Heart left ventricle (tissue), 16 donors: ENCODE measurements around the gene JAK3. TPM values are rescaled to one million over a fixed set of nuclear protein-coding genes. Genes with fewer than 3 reads are reported as not detected.

Experiments
- ATAC-seq, 4 donors: fragments of 200-7000 bp; cut with Tn5 transposase; one replicate each; pipeline ENCODE4 v1.9.1; 2020 to 2022; ENCODE audit warnings: moderate library complexity in 4 of 4, mild to moderate bottlenecking in 3 of 4, moderate number of reproducible peaks in 1 of 4
- DNase-seq, 5 donors: peaks; one replicate each; pipeline ENCODE4 v3.0.0-alpha.2; 2020
- H3K27ac ChIP-seq, 12 donors: fragments of 200-600 bp; sonication (generic) in 4 of 12; one replicate each; pipeline versions ENCODE4 v1.5.0 to v1.8.0; 2016 to 2022; ENCODE audit warnings: mild to moderate bottlenecking in 2 of 12
- H3K27me3 ChIP-seq, 9 donors: fragments of 200-600 bp; sonication (generic) in 2 of 9; one replicate each; pipeline versions ENCODE4 v1.5.1 to v1.8.0; 2016 to 2022; ENCODE audit warnings: mild to moderate bottlenecking in 3 of 9
- H3K36me3 ChIP-seq, 9 donors: fragments of 200-600 bp; sonication (generic) in 2 of 9; one replicate each; pipeline versions ENCODE4 v1.5.0 to v1.8.0; 2018 to 2022; ENCODE audit warnings: mild to moderate bottlenecking in 2 of 9
- H3K4me1 ChIP-seq, 12 donors: fragments of 200-600 bp; sonication (generic) in 4 of 12; one replicate each; pipeline versions ENCODE4 v1.5.0 to v1.8.0; 2016 to 2022; ENCODE audit warnings: mild to moderate bottlenecking in 3 of 12
- H3K4me3 ChIP-seq, 12 donors: fragments of 200-600 bp; sonication (generic) in 4 of 12; one replicate each; pipeline versions ENCODE4 v1.5.0 to v1.8.0; 2017 to 2022; ENCODE audit warnings: mild to moderate bottlenecking in 9 of 12, moderate library complexity in 4 of 12
- H3K9me3 ChIP-seq, 12 donors: fragments of 200-600 bp; sonication (generic) in 4 of 12; one replicate each; pipeline versions ENCODE4 v1.5.0 to v1.8.0; 2016 to 2022; ENCODE audit warnings: mild to moderate bottlenecking in 1 of 12
- CTCF ChIP-seq, 12 donors: fragments of 200-600 bp; sonication (generic) in 4 of 12; IDR thresholded peaks; one replicate each; pipeline versions ENCODE4 v1.5.0 to v1.8.0; 2018 to 2022; ENCODE audit warnings: antibody characterized with exemption in 12 of 12, mild to moderate bottlenecking in 5 of 12
- POLR2A ChIP-seq, 2 donors: fragments of 450-650 bp; IDR thresholded peaks; one replicate each; pipeline ENCODE4 v1.6.1; 2017; ENCODE audit warnings: antibody characterized with exemption in 2 of 2, mild to moderate bottlenecking in 2 of 2, moderate library complexity in 2 of 2
- WGBS, 4 donors: extraction: QIAGEN DNeasy Blood & Tissue Kit in 2 of 4; methylation state at CpG; one replicate each; pipeline versions ENCODE4 v1.1.5 to v1.1.7; 2013 to 2018; 5-methylcytosine and 5-hydroxymethylcytosine counted together
- intact Hi-C, 10 donors: fragments of 100-400 bp; cut with DNase I; formaldehyde crosslinking; loops; one replicate each; pipeline versions ENCODE4 v1.11.1 to v1.14.2; 2022
- polyA plus RNA-seq, 2 donors: library from polyadenylated mRNA; stranded (reverse); fragments of 200-250 nt; gene quantifications; one replicate each; pipeline ENCODE4 v1.2.3, GENCODE V29; 2013
- total RNA-seq, 9 donors: library from RNA; depleted of rRNA in 2 of 9; stranded (reverse); fragments of >200 nt in 2 of 9; fragmentation: NEBNext Ultra II Directional in 3 of 9; extraction: Animal tissue kit (Norgen Biotek cat#: 25700) in 3 of 9; gene quantifications; one replicate each; pipeline versions ENCODE4 v1.1.0 to v1.2.4, GENCODE V29; 2016 to 2023
- donor health status: ischemic (EF 13 %, LVEDD 7.1; RV severe dilation, severe dysfunction).
- donor health status: healthy with polysubstance abuse.
- donor health status: DM: no; HTN: yes; CAD: no.
- donor health status: DM: no; HTN: no; CAD: no.
- donor health status: ischemic (EF 25% LVEDD 6.9; RV normal size, moderate dysfunction).
- donor health status: ischemic (EF 25% LVEDD 5.7; RV mildly dilated, moderate dysfunction).
- donor health status: healthy.
- donor health status: DM: yes; HTN: yes; CAD: no.
- donor health status: ischemic (EF 35%, LVEDD 5.7; RV mildly dilated, moderate dysfunction).
- donor health status: nonischemic (EF 11% LVEDD 7.7; RV severe dilation, severe dysfunction).
- donor health status: DM: yes; HTN: yes; CAD: no.
- donor health status: PGD.
- donor health status: ischemic (EF 29% LVEDD 5.4; RV normal size, mild dysfunction).
- donor health status: nonischemic (EF 23%, LVEDD 6.1; RV moderate dilation, normal function).

JAK3 gene
- total and polyA plus RNA-seq, 11 donors: 0.77 to 29.2 (median 1.8) TPM

GRCh38 chr19:17877696-17878095 lies 29.9 kb upstream of the JAK3 start:
- no peaks in the 10 kb centered on the region for H3K36me3 ChIP-seq
- DNase-seq (no peak), ATAC-seq (no peak)
- intact Hi-C loops: no loop called here
- H3K4me3 ChIP-seq: no peak overlapping the region
- TF ChIP-seq POLR2A (IDR thresholded peaks at IDR 0.05): no peak
- TF ChIP-seq CTCF (IDR thresholded peaks at IDR 0.05): no peak
- WGBS, 4 donors: 88 to 94% (median 90%) methylated on average over 13 to 16 of the region's 16 CpGs
- peaks cover 18 to 55% (median 28%) of the 10 kb centered on the region in 9 donors for H3K27me3 ChIP-seq
- H3K9me3 ChIP-seq: no peaks in the 10 kb centered on the region
- peaks cover 0 to 12% (median under 1%) of the 10 kb centered on the region in 12 donors for H3K4me1 ChIP-seq
- no peak overlapping the region for H3K27ac ChIP-seq

- intact Hi-C loops: loop anchor here in 1 of 10 donors (5.0 kb wide), 1 partner anchor 118 kb away; no protein-coding TSS in a partner anchor
- 84 to 91% (median 88%) methylated on average over 8 to 9 of the region's 9 CpGs for WGBS, 4 donors
- Histone ChIP-seq H3K4me1 (peaks cover 0 to 27% (median 6%) of the 10 kb centered on the region in 12 donors), H3K27me3 (peaks cover 38 to 71% (median 54%) of the 10 kb centered on the region in 9 donors), H3K27ac (no peak overlapping the region), H3K4me3 (no peak overlapping the region), H3K36me3 (no peaks in the 10 kb centered on the region), H3K9me3 (no peaks in the 10 kb centered on the region)
- ATAC-seq (no peak), DNase-seq (no peak)
- TF ChIP-seq CTCF (IDR thresholded peaks at IDR 0.05): no peak
- no peak for TF ChIP-seq POLR2A (IDR thresholded peaks at IDR 0.05)
These were observed 27.0 kb upstream of the JAK3 start for GRCh38 chr19:17874758-17875135.

- no peak for DNase-seq
- H3K27ac ChIP-seq: no peak overlapping the region
- TF ChIP-seq POLR2A (IDR thresholded peaks at IDR 0.05): no peak
- no peak for TF ChIP-seq CTCF (IDR thresholded peaks at IDR 0.05)
- H3K9me3 ChIP-seq: no peaks in the 10 kb centered on the region
- H3K36me3 ChIP-seq: no peaks in the 10 kb centered on the region
- H3K4me1 ChIP-seq: peaks cover 0 to 27% (median 6%) of the 10 kb centered on the region in 12 donors
- peak overlapping the region in 1 of 12 donors; percentile 45 for H3K4me3 ChIP-seq
- 4 to 7% (median 5%) methylated on average over 40 to 63 of the region's 63 CpGs for WGBS, 4 donors
- H3K27me3 ChIP-seq: peaks cover 38 to 75% (median 54%) of the 10 kb centered on the region in 9 donors
- ATAC-seq: peak in 1 of 4 donors; percentile 62
- intact Hi-C loops: loop anchor here in 1 of 10 donors (5.0 kb wide), 1 partner anchor 118 kb away; no protein-coding TSS in a partner anchor
These were observed 26.3 kb upstream of the JAK3 start for GRCh38 chr19:17873786-17874757.
